GM12892 (cell line): ENCODE measurements around the gene CSTPP1.
"Not testable (repeated sequence)": the region's sequence is repeated elsewhere in the genome, so short reads cannot be mapped to it uniquely, and the experiment has no call there.

ENCODE experiments used
- DNase-seq: peaks from one replicate; pipeline ENCODE4 v3.0.0; 2011; ENCODE audit not compliant: insufficient read length
- FAIRE-seq: peaks from 2 replicates; lab custom pipeline; 2011; peaks lifted over from hg19 to GRCh38; lab: Jason Lieb, UNC
- POLR2A ChIP-seq: IDR thresholded peaks from 2 replicates; pipeline ENCODE4 v1.6.1; 2011; ENCODE audit warnings: low read depth, low read length, control low read depth
- POLR2AphosphoS5 ChIP-seq: IDR thresholded peaks from 2 replicates; pipeline ENCODE4 v1.6.1; 2011; ENCODE audit warnings: low read depth, low read length, control low read depth
- TAF1 ChIP-seq: IDR thresholded peaks from 2 replicates; pipeline ENCODE4 v1.6.1; 2011; ENCODE audit warnings: low read depth, mild to moderate bottlenecking, control low read depth, low read length, borderline replicate concordance

The CSTPP1 gene

GRCh38 chr11:47061429-47062178, 125.0 kb downstream of the CSTPP1 start:
- FAIRE-seq (no peak), DNase-seq (no peak)
- TF ChIP-seq TAF1 (no peak), POLR2A (no peak), POLR2AphosphoS5 (no peak)

DNA sequence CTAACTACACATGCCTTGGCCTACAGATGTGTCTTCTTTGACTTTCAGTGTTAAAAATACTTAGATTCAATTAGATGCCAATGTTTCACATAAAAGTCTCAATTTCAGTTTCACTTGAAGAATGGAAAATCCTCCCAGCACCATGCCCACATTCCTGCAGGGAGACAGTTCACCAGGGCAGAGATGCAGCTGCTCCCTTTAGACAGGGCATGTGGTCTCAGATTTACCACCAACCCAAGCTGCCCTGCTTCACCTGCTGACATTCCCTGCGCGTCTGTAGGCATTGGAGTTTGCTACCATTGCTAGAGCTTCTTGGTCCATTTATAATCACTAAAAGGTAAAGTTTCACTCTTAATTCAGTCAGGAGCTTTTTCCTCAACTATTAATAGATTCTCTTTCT, 126.2 kb downstream of the CSTPP1 start:
- FAIRE-seq (no peak), DNase-seq (no peak)
- TF ChIP-seq TAF1 (no peak), POLR2A (no peak), POLR2AphosphoS5 (no peak)

DNA sequence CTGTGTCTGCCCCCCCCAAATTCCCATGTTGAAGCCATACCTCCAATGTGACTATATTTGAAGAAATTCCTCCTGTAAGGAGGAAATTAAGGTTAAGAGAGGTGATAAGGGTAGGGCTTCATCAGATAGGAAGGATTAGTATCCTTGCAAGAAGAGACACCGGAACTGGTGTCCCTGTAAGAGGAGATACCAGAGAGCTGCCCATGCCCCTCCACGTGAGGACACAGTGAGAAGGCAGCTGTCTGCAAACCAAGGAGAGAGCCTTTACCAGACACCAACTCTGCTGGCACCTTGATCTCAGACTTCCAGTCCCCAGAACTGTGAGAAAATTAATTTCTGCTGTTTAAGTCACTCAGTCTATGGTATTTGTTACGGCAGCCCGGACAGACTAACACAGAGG, 130.8 kb downstream of the CSTPP1 start:
- FAIRE-seq (no peak), DNase-seq (no peak)
- no peak for TF ChIP-seq TAF1
- no peak for TF ChIP-seq POLR2A
- no peak for TF ChIP-seq POLR2AphosphoS5

DNA sequence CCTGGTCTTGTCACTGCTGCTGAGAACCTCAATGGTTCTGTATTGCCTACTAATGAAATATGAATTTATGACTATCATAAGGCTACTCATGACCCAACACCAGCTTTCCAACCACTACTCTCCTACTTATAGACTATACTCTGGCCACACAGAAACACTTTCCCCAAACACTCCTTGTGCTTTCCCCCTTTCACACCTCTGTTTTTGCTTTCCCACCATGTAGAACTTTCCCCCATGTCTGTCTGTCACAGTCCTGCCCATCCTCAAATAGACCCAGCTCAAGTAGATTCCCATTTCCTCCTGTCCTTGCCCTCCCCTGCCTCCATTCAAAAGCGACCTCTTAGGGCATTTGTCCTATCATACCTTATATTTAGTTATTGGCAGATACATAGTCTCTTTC, 134.2 kb downstream of the CSTPP1 start:
- no peak for DNase-seq
- TF ChIP-seq POLR2AphosphoS5 (no peak), TAF1 (no peak), POLR2A (no peak)
- FAIRE-seq = no peak

- no peak for FAIRE-seq
- TF ChIP-seq TAF1 (no peak), POLR2AphosphoS5 (no peak), POLR2A (no peak)
- no peak for DNase-seq
Measured at GRCh38 chr11:47071341-47071740, 134.8 kb downstream of the CSTPP1 start.

DNA sequence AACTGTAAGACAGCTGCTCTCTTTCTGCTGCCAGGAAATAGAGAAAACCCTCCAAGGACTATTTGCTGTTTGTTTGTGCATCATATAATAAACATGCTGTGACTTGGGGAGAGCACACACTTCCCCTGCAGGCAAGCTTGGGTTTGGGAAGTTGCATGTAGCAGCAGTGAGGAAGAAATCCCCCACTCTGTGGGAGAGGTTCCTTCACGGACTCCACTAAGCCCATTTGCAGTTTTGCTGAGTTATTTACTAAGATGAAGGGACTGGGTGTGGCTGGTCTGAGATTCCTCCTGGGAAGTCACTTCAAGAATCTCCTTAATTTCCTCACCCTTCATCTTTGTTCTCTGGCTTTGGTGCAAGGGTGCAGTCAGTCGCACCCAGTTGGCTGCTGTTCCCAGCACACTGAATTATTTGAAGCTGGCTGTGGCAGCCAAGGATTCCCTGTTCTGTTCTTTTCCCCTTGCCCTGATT, 135.3 kb downstream of the CSTPP1 start:
- TF ChIP-seq POLR2AphosphoS5 (no peak), POLR2A (no peak), TAF1 (no peak)
- no peak for FAIRE-seq
- no peak for DNase-seq

GRCh38 chr11:47078751-47079521, 142.4 kb downstream of the CSTPP1 start:
- no peak for DNase-seq
- TF ChIP-seq POLR2AphosphoS5 (no peak), TAF1 (no peak), POLR2A (no peak)
- FAIRE-seq = no peak

DNA sequence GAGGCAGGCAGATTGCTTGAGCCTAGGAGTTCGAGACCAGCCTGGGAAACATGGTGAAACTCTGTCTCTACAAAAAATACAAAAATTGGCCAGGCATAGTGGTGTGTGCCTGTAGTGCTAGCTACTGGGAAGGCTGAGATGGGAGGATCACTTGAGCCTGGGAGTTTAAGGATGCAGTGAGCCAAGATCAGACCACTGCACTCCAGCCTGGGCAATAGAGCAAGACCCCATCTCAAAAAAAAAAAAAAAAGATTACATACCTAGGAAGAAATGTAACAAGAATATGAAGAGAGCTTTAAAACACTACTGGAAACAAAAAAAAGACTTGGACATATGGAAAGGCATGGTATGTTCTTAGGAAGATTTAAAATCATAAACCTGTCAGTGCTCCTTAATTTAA, 144.2 kb downstream of the CSTPP1 start:
- not testable (repeated sequence) for FAIRE-seq, DNase-seq

- no peak for DNase-seq
- TF ChIP-seq POLR2A (no peak), POLR2AphosphoS5 (no peak), TAF1 (no peak)
- peak; percentile 75 for FAIRE-seq
Measured at GRCh38 chr11:47083913-47084312, 147.4 kb downstream of the CSTPP1 start.

DNA sequence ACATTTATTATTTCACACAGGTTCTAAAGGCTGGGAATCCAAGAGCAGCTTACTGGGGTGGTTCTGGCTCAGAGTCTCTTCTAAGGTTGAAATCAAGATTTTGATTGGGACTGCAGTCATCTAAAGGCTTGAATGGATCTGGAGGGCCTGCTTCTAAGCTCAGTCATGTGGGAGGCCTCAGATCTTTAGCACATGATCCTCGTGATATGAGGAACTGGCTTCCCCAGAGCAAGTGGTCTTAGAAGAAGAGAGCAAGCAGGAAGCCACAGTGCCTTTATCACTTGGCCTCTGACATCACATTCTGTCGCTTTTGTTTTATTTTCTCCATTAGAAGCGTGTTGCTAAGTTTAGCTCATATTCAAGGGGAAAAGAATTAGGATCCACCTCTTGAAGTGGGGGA, 151.2 kb downstream of the CSTPP1 start:
- FAIRE-seq (no peak), DNase-seq (no peak)
- no peak for TF ChIP-seq POLR2A
- no peak for TF ChIP-seq TAF1
- TF ChIP-seq POLR2AphosphoS5 = no peak

DNA sequence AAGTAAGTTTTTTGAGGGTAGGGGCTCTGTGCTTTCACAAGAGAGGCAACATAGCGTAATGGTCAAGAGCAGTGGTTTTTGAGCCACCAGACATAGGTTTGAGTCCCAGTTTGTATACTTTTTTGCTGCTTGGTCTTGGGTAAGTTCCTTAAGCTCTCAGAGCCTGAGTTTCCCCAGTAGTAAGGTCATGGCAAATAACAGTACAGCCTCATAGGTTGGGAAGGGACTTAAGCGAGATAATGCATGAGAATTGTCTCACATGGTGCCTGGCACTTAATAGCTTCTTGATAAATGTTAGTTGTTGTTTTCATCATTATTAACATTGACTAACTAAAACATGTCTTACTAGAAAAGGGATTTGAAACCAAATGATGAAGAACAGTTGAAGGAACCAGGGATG, 157.0 kb downstream of the CSTPP1 start:
- no peak for DNase-seq
- TF ChIP-seq POLR2AphosphoS5 (no peak), TAF1 (no peak), POLR2A (no peak)
- no peak for FAIRE-seq

DNA sequence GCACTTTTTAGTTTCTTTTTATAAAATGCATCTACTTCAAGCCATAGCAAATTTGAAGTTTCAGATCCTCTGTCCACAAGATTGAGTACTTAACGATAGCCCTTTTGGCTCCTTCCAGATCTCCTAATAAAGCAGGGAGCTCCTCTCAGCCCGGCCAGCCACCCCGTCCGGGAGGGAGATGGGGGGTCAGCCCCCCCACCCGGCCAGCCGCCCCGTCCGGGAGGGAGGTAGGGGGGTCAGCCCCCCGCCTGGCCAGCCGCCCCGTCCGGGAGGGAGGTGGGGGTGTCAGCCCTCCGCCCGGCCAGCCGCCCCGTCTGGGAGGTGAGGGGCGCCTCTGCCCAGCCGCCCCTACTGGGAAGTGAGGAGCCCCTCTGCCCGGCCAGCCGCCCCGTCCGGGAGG, 160.3 kb downstream of the CSTPP1 start:
- not testable (repeated sequence) for DNase-seq

GRCh38 chr11:47098223-47098622, 161.7 kb downstream of the CSTPP1 start:
- not testable (repeated sequence) for FAIRE-seq

More for the DNA sequence above, 160.3 kb downstream of the CSTPP1 start:
- FAIRE-seq = not testable (repeated sequence)

More at GRCh38 chr11:47098223-47098622, 161.7 kb downstream of the CSTPP1 start:
- DNase-seq = not testable (repeated sequence)
